ENCODE measurements around the gene LIPE.

LIPE gene

GRCh38 chr19:42380155-42380554, 47.0 kb downstream of the LIPE start:
- no peak for DNase-seq (ENCODE audit: low read depth)

GRCh38 chr19:42378225-42379215, 48.7 kb downstream of the LIPE start:
- no peak for DNase-seq (ENCODE audit: low read depth)

GRCh38 chr19:42376177-42376555, 51.0 kb downstream of the LIPE start:
- no peak for DNase-seq (ENCODE audit: low read depth)

- DNase-seq (ENCODE audit: low read depth) = no peak
These were observed 51.6 kb downstream of the LIPE start for GRCh38 chr19:42375415-42376176.

- no peak for DNase-seq (ENCODE audit: low read depth)
These were observed 52.3 kb downstream of the LIPE start for GRCh38 chr19:42374826-42375376.

- no peak for DNase-seq (ENCODE audit: low read depth)
These were observed 56.5 kb downstream of the LIPE start for GRCh38 chr19:42370626-42371175.

- no peak for DNase-seq (ENCODE audit: low read depth)
These were observed 57.1 kb downstream of the LIPE start for GRCh38 chr19:42370068-42370520.

- no peak for DNase-seq (ENCODE audit: low read depth)
These were observed 57.6 kb downstream of the LIPE start for GRCh38 chr19:42369433-42370067.

- no peak for DNase-seq (ENCODE audit: low read depth)
These were observed 58.4 kb downstream of the LIPE start for GRCh38 chr19:42368765-42369164.

- DNase-seq (ENCODE audit: low read depth) = no peak
These were observed 58.8 kb downstream of the LIPE start for GRCh38 chr19:42368360-42368759.

- DNase-seq (ENCODE audit: low read depth) = no peak
These were observed 59.3 kb downstream of the LIPE start for GRCh38 chr19:42367929-42368328.

- no peak for DNase-seq (ENCODE audit: low read depth)
These were observed 60.5 kb downstream of the LIPE start for GRCh38 chr19:42366673-42367072.

- DNase-seq (ENCODE audit: low read depth) = no peak
These were observed 63.4 kb downstream of the LIPE start for GRCh38 chr19:42363614-42364346.

- DNase-seq (ENCODE audit: low read depth) = no peak
These were observed 64.2 kb downstream of the LIPE start for GRCh38 chr19:42362891-42363440.

GRCh38 chr19:42362342-42362741, 64.8 kb downstream of the LIPE start:
- DNase-seq (ENCODE audit: low read depth) = no peak

GRCh38 chr19:42361545-42361910, 65.7 kb downstream of the LIPE start:
- DNase-seq (ENCODE audit: low read depth) = no peak

- no peak for DNase-seq (ENCODE audit: low read depth)
These were observed 66.2 kb downstream of the LIPE start for GRCh38 chr19:42360787-42361544.

GRCh38 chr19:42357290-42357689, 69.9 kb downstream of the LIPE start:
- DNase-seq (ENCODE audit: low read depth) = no peak

- DNase-seq (ENCODE audit: low read depth) = no peak
These were observed 70.5 kb downstream of the LIPE start for GRCh38 chr19:42356686-42357085.

- no peak for DNase-seq (ENCODE audit: low read depth)
These were observed 71.3 kb downstream of the LIPE start for GRCh38 chr19:42355896-42356295.
